ENCODE results near the gene ITGBL1. TPM values are rescaled to one million over a fixed set of nuclear protein-coding genes. Genes with fewer than 3 reads are reported as not detected.

The ITGBL1 gene
- total and polyA plus RNA-seq, 2 donors (not counting 3 experiments of a cell fraction or from before 2014, with no cell fraction given): 4.6 to 8.8 TPM

DNA sequence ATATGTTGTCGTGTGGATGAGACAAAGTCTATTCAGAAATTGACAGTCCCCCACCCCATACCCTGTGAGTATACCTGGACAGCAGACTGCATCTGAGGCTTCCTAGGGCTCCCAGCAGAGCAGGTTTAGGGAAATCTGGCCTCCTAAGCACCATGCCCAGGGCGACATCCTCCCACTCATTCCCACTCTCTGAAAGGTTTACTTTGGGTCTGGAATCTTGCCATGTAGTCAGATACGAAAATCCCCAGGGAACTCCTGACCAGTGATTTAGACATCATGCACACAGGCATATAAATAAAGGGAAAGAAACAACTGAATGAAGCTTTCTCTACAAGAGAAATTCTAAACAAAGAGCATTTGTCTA, 35.5 kb upstream of the ITGBL1 start:
- H3K27me3 ChIP-seq (ENCODE audit: control insufficient read depth in 2 of 2, insufficient read depth in 2 of 2, low read length in 2 of 2): no peaks in the 10 kb centered on the region
- FAIRE-seq: peak; percentile 77
- intact Hi-C loops (cut with micrococcal nuclease): loop anchor here (5.0 kb wide), 2 partner anchors 185 to 340 kb away; no protein-coding TSS in a partner anchor
- peaks cover 10% of the 10 kb centered on the region for H3K4me1 ChIP-seq (ENCODE audit: control insufficient read depth, extremely low read depth, insufficient read depth, low read length)
- POLR2A ChIA-PET: no interaction called here
- no peaks in the 10 kb centered on the region for H3K36me3 ChIP-seq (ENCODE audit: control insufficient read depth in 2 of 2, extremely low read depth in 1 of 2, insufficient read depth in 2 of 2, low read length in 2 of 2)
- H3K9me1 ChIP-seq (replicated peaks; ENCODE audit: control insufficient read depth, extremely low read depth, insufficient read depth, low read length): no peaks in the 10 kb centered on the region
- no peak for DNase-seq (ENCODE audit: low read depth, low spot score)
- no peaks in the 10 kb centered on the region for H4K20me1 ChIP-seq (replicated peaks; ENCODE audit: control insufficient read depth, extremely low read depth, insufficient read depth, low read length)
- H2AFZ ChIP-seq (ENCODE audit: low read depth, low read length): peak overlapping the region; percentile 72
- H3K4me3 ChIP-seq (replicated peaks in 1 of 3; ENCODE audit: insufficient read depth in 1 of 3, low read depth in 1 of 3, low read length in 3 of 3): peak overlapping the region in 1 of 3 experiments; percentile 1
- dilution Hi-C loops (cut with MboI; ENCODE audit: extremely low pct_ligation_motif_present, low sequenced_read_pairs): no loop called here
- H3K79me2 ChIP-seq (ENCODE audit: control insufficient read depth, insufficient read depth, low read length): no peaks in the 10 kb centered on the region
- H3K27ac ChIP-seq (ENCODE audit: insufficient read depth, low read depth, low read length): no peak overlapping the region
- H3K9ac ChIP-seq (replicated peaks; ENCODE audit: extremely low read depth, insufficient read depth, low read length): peak overlapping the region; percentile 69
- peak overlapping the region; percentile 61 for H3K4me2 ChIP-seq (ENCODE audit: insufficient read depth, low read length)
- TF ChIP-seq, protein P1, sequence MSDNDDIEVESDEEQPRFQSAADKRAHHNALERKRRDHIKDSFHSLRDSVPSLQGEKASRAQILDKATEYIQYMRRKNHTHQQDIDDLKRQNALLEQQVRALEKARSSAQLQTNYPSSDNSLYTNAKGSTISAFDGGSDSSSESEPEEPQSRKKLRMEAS (IDR thresholded peaks at IDR 0.05; ENCODE audit: insufficient read depth, insufficient read length): no peak
- no peak for TF ChIP-seq EZH2 (IDR thresholded peaks at IDR 0.05; ENCODE audit: borderline replicate concordance, low read depth, low read length, severe bottlenecking)
- no peak for TF ChIP-seq POLR2AphosphoS5 (IDR thresholded peaks at IDR 0.05; ENCODE audit: insufficient read depth, low read depth, low read length)
- TF ChIP-seq JUN (IDR thresholded peaks at IDR 0.05; ENCODE audit: borderline replicate concordance, insufficient read depth, insufficient read length, low read depth): no peak
- TF ChIP-seq POLR2A (IDR thresholded peaks at IDR 0.05; ENCODE audit: low read depth, low read length): no peak
- TF ChIP-seq MYC (IDR thresholded peaks at IDR 0.05; ENCODE audit: low read depth, low read length): no peak
- no peak for TF ChIP-seq GATA2 (IDR thresholded peaks at IDR 0.05; ENCODE audit: insufficient read depth, insufficient read length, low read depth, low read length)
- no peak for TF ChIP-seq FOS (IDR thresholded peaks at IDR 0.05; ENCODE audit: borderline replicate concordance, insufficient read depth, low read length)
- TF ChIP-seq, protein P2, sequence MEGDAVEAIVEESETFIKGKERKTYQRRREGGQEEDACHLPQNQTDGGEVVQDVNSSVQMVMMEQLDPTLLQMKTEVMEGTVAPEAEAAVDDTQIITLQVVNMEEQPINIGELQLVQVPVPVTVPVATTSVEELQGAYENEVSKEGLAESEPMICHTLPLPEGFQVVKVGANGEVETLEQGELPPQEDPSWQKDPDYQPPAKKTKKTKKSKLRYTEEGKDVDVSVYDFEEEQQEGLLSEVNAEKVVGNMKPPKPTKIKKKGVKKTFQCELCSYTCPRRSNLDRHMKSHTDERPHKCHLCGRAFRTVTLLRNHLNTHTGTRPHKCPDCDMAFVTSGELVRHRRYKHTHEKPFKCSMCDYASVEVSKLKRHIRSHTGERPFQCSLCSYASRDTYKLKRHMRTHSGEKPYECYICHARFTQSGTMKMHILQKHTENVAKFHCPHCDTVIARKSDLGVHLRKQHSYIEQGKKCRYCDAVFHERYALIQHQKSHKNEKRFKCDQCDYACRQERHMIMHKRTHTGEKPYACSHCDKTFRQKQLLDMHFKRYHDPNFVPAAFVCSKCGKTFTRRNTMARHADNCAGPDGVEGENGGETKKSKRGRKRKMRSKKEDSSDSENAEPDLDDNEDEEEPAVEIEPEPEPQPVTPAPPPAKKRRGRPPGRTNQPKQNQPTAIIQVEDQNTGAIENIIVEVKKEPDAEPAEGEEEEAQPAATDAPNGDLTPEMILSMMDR (IDR thresholded peaks at IDR 0.05; ENCODE audit: extremely low read depth in 1 of 2, insufficient read depth in 1 of 2, low read depth in 1 of 2, low read length in 2 of 2): no peak
- BruUV-seq (replicated peaks): no TSS peak
- no peaks in the 10 kb centered on the region for H3K9me3 ChIP-seq (replicated peaks; ENCODE audit: control insufficient read depth, insufficient read depth, low read length)
- CTCF ChIA-PET: interaction anchor here (2.0 kb wide), 1 partner anchor 267 kb away, joined by 9 read pairs; no protein-coding TSS in a partner anchor

Data from endothelial cell of umbilical vein (primary cell).